Stimulated activated effector memory CD8-positive, alpha-beta T cell treated with anti-CD3 and anti-CD28 coated beads, Interleukin-12 subunit alpha, Interleukin-12 subunit beta, amount 100 ng/mL, for 72 hours (primary cell): Measurements from ENCODE around the gene EDN2.

Experiments
- ATAC-seq: fragments of 150-1000 bp; cut with Tn5 transposase; 2 replicates; pipeline ENCODE4 v1.10.0; 2021
- DNase-seq, 2 donors: peaks; one replicate each; pipeline ENCODE4 v3.0.0; 2021 to 2022; ENCODE audit warnings: low spot score in 2 of 2
- H3K27ac Mint-ChIP-seq: one replicate; pipeline ENCODE4 v1.8.0; 2022; ENCODE audit warnings: mild to moderate bottlenecking, mixed read lengths
- H3K36me3 Mint-ChIP-seq: one replicate; pipeline ENCODE4 v1.8.0; 2022; ENCODE audit warnings: mild to moderate bottlenecking, mixed read lengths
- H3K4me1 Mint-ChIP-seq: one replicate; pipeline ENCODE4 v1.8.0; 2022; ENCODE audit warnings: mixed read lengths
- H3K4me3 Mint-ChIP-seq: one replicate; pipeline ENCODE4 v1.8.0; 2022; ENCODE audit warnings: mild to moderate bottlenecking, mixed read lengths
- H3K9me3 Mint-ChIP-seq: one replicate; pipeline ENCODE4 v1.8.0; 2022; ENCODE audit warnings: mixed read lengths

Gene EDN2

DNA sequence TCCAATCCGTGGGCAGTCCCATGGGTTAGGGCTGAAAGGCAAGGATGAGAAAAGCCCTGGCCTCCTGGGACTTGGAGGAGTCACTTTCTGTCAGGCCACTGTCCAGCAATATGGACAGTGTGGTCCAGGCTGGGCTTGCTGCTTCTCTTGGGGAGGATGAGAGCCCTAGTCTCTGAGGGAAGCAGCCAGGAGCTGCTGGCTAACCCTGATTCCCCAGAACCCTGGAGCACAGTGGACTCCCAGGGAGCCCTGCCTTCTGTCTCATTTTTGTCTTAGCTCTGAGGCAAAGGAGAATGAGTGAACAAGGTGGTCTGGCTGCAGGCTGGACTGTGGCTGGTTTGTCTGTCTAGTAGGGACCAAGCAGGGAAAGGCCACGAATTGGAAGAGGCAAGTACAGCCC, 23.8 kb upstream of the EDN2 start:
- Mint-ChIP-seq H3K4me3 (no peak overlapping the region), H3K36me3 (peaks cover 79% of the 10 kb centered on the region), H3K4me1 (peaks cover 15% of the 10 kb centered on the region), H3K27ac (peak overlapping the region; percentile 69), H3K9me3 (no peaks in the 10 kb centered on the region)
- ATAC-seq = no peak
- no peak for DNase-seq

DNA sequence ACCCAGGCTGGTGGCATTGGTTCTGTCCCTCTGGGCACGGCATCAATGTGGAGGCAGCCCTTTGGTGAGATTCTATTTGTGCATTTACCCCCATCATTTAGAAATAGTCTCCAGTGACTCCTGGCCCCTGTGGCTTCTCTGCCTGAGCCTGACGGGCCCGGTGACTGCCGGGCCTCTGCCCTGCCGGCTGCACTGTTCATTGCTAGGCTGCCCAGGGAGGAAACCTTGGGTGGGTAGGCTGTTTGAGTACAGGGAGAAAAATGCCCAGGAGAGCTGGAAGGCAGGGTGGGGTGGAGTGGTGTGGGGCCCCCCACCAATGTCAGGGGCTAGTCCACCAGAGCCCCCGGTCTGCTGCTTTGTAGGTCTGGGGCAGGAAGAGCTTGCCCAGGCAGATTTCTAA, 23.4 kb upstream of the EDN2 start:
- peaks cover 76% of the 10 kb centered on the region for H3K36me3 Mint-ChIP-seq
- DNase-seq (no peak), ATAC-seq (no peak)
- peak overlapping the region; percentile 69 for H3K27ac Mint-ChIP-seq
- H3K4me3 Mint-ChIP-seq = no peak overlapping the region
- no peaks in the 10 kb centered on the region for H3K9me3 Mint-ChIP-seq
- peaks cover 15% of the 10 kb centered on the region for H3K4me1 Mint-ChIP-seq

GRCh38 chr1:41507110-41507720, 22.7 kb upstream of the EDN2 start:
- H3K27ac Mint-ChIP-seq = peak overlapping the region; percentile 34
- peaks cover 69% of the 10 kb centered on the region for H3K36me3 Mint-ChIP-seq
- H3K4me1 Mint-ChIP-seq = peaks cover 15% of the 10 kb centered on the region
- ATAC-seq (no peak), DNase-seq (no peak)
- no peak overlapping the region for H3K4me3 Mint-ChIP-seq
- no peaks in the 10 kb centered on the region for H3K9me3 Mint-ChIP-seq

DNA sequence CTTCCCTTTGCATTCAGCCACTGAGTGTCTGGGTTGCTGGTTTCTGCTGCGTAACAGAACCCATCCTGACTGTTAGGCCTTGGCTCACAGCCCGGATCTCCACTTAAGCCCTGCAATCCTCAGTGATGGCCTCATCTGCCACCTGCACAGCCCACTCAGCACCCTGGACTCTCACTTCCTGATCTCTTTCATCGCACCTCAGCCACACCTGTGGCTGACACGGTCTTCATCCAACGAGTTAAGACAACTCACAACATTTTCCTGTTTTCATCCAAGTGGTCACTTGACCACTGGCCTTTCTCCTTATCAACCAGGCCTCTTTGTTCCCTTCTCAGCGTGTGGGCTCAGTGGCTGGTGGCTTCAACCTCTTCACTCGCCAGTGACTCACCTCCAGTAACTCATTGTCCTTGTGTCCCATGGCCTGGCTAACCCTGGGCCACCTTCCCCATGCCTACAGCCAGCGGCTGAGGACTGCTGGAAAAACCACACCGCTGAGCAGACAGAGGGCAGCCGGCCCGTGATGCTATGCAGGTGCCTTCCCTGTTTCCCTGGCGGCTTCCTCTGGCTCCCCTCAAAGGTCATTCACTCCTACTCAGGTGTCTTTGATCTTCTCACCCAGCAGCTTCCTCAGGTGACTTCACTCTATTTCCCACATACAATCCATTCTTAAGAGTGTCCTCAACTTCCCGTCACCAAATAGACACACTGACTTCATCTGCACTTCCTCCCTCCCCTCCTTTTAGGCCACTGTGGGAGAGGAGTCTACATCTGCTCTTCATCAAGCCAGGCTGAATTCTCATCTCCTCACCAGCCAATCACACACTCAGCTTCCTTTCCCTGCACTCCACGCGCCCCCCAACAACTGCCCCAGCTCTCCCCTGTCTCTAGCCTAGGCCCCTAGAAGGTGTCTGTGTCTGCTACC, 19.9 kb upstream of the EDN2 start:
- Mint-ChIP-seq H3K9me3 (no peaks in the 10 kb centered on the region), H3K4me3 (no peak overlapping the region), H3K27ac (peak overlapping the region; percentile 65), H3K36me3 (peaks cover 42% of the 10 kb centered on the region), H3K4me1 (peaks cover 15% of the 10 kb centered on the region)
- DNase-seq (no peak), ATAC-seq (no peak)

- ATAC-seq (no peak), DNase-seq (no peak)
- Mint-ChIP-seq H3K36me3 (peaks cover 38% of the 10 kb centered on the region), H3K27ac (peak overlapping the region; percentile 65), H3K4me3 (no peak overlapping the region), H3K4me1 (peaks cover 17% of the 10 kb centered on the region), H3K9me3 (no peaks in the 10 kb centered on the region)
Measured at GRCh38 chr1:41503538-41504113, 19.1 kb upstream of the EDN2 start.

GRCh38 chr1:41502912-41503311, 18.4 kb upstream of the EDN2 start:
- Mint-ChIP-seq H3K4me1 (peaks cover 21% of the 10 kb centered on the region), H3K36me3 (peaks cover 38% of the 10 kb centered on the region), H3K27ac (peak overlapping the region; percentile 65), H3K4me3 (no peak overlapping the region), H3K9me3 (no peaks in the 10 kb centered on the region)
- DNase-seq (no peak), ATAC-seq (no peak)

DNA sequence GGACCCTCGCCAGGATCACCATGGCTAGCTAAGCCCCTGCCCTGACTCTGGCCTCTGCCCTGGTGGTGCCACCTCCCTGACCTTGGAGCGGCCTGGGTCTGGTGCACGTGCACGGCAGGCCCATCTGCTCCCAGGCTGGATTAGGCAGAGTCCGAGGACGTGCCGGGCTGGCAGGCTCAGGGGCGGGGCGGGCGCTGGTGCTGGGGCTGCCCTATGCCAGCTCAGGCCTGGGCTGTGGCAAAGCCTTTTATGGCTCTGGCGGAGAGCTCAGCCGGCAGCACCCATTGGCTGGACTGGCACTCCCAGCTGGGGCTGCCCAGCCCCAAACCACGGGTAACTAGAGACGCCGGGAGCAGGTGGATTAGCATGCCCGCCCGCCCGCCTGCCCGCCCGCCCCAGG, 17.1 kb upstream of the EDN2 start:
- ATAC-seq (no peak), DNase-seq (no peak)
- Mint-ChIP-seq H3K4me3 (no peak overlapping the region), H3K36me3 (peaks cover 24% of the 10 kb centered on the region), H3K4me1 (peaks cover 21% of the 10 kb centered on the region), H3K9me3 (no peaks in the 10 kb centered on the region), H3K27ac (peak overlapping the region; percentile 27)

- Mint-ChIP-seq H3K4me3 (no peak overlapping the region), H3K9me3 (no peaks in the 10 kb centered on the region), H3K27ac (peak overlapping the region; percentile 27), H3K36me3 (peaks cover 24% of the 10 kb centered on the region), H3K4me1 (peaks cover 21% of the 10 kb centered on the region)
- ATAC-seq (no peak), DNase-seq (no peak)
Measured at GRCh38 chr1:41500781-41501518, 16.5 kb upstream of the EDN2 start.

DNA sequence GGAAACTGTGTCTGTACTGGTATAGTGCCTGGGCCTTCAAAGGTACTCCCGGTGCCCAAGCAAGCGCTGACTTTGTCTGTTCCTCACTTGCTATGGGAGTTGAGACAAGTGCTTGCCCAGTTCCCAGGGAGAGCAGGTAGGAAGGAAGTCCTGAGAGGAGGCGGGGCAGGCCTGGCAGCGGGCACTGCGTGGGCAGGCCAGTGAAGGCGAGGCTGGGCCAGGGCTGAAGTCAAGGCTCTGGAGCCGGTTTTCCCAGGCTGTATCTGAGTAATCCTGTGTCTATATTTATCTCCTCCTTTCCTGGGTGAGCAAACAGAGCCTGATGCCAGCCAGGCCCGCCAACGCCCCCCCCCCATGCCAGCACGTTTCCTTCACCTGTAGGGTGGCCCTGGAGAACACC, 15.9 kb upstream of the EDN2 start:
- Mint-ChIP-seq H3K4me3 (no peak overlapping the region), H3K9me3 (no peaks in the 10 kb centered on the region), H3K4me1 (peaks cover 21% of the 10 kb centered on the region), H3K36me3 (peaks cover 18% of the 10 kb centered on the region), H3K27ac (no peak overlapping the region)
- ATAC-seq (no peak), DNase-seq (no peak)

DNA sequence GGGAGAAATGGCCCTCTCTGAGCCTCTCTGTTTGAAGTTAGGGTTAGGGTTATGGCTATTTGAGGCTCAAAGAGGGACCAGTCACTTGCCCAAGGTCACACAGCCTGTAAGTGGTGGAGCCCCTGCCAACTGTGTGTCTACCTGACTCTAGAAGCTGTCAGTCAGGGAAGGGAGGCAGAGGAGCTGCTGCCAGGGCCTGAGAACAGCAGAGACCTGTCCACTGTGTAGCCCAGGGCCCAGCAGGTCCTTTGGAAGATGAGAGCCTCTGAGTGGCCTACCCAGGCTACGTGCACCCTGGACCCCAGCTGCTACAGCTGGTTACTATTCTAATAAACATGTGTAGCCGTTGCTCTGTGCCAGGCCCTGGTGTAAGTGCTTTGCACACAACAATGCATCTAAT, 15.1 kb upstream of the EDN2 start:
- ATAC-seq (no peak), DNase-seq (no peak)
- Mint-ChIP-seq H3K27ac (no peak overlapping the region), H3K9me3 (no peaks in the 10 kb centered on the region), H3K4me3 (no peak overlapping the region), H3K36me3 (peaks cover 14% of the 10 kb centered on the region), H3K4me1 (peaks cover 13% of the 10 kb centered on the region)

DNA sequence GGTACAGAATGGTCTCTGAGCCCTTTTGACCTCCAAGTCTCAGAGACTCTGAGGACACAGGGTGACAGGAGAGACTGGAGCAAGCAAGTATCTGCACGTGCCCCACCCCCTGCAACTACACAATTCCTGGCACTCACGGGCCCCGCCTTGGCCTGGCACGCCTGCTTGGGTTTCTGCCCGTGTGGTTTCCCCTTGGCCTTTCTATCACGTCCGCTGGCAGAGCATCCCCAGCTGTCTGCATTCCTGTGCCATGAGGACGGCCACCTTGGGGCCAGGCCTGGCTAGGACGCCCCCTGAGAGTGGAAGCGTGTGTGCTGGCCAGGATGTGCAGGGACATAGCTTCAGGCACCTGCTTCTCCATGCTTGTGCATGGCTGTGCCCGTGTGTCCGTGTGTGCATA, 14.3 kb upstream of the EDN2 start:
- Mint-ChIP-seq H3K9me3 (no peaks in the 10 kb centered on the region), H3K27ac (no peak overlapping the region), H3K4me3 (no peak overlapping the region), H3K4me1 (peaks cover 6% of the 10 kb centered on the region), H3K36me3 (peaks cover 9% of the 10 kb centered on the region)
- ATAC-seq = no peak
- no peak for DNase-seq

GRCh38 chr1:41498391-41498790, 13.9 kb upstream of the EDN2 start:
- ATAC-seq (no peak), DNase-seq (no peak)
- Mint-ChIP-seq H3K9me3 (no peaks in the 10 kb centered on the region), H3K36me3 (peaks cover 6% of the 10 kb centered on the region), H3K27ac (no peak overlapping the region), H3K4me1 (peaks cover 6% of the 10 kb centered on the region), H3K4me3 (no peak overlapping the region)

DNA sequence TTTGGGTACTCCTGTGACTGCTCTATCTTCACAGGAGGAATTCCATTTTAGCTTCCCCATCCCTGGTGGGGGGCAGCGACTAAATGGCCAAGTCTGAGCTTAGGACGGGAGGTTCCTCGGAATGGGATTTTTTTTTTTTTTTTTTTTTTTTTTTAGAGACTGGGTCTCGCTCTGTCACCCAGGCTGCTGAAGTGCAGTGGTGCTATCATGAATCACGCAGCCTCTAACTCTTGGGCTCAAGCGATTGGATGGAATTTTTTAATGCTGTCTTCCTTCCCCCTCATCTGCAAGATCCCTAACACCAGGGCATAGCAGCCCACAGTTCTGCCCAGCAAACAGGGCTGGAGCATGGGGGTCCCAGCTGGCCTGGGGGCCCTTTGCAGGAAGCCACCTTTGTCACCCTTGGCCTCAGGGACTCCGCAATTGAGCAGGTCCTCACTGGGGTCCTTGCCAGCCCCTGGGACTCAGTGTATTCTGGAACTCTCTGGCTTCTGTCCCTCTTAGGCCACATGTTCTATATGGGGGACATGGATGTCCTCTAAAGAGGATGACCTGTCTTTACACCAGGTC, 13.1 kb upstream of the EDN2 start:
- Mint-ChIP-seq H3K9me3 (no peaks in the 10 kb centered on the region), H3K27ac (no peak overlapping the region), H3K4me3 (peak overlapping the region; percentile 16), H3K36me3 (peaks cover 4% of the 10 kb centered on the region), H3K4me1 (peaks cover 6% of the 10 kb centered on the region)
- ATAC-seq (no peak), DNase-seq (no peak)

- Mint-ChIP-seq H3K27ac (no peak overlapping the region), H3K4me3 (peak overlapping the region; percentile 16), H3K4me1 (peaks cover 6% of the 10 kb centered on the region), H3K9me3 (no peaks in the 10 kb centered on the region), H3K36me3 (peaks cover 4% of the 10 kb centered on the region)
- no peak for DNase-seq
- no peak for ATAC-seq
Measured at GRCh38 chr1:41497056-41497440, 12.6 kb upstream of the EDN2 start.
